ENCODE data around the gene PIK3CB.
A peak's percentile ranks its signal among the peaks of the same experiment; 100 is the strongest.
"Not testable (repeated sequence)": the region's sequence is repeated elsewhere in the genome, so short reads cannot be mapped to it uniquely, and the experiment has no call there.

PIK3CB gene

DNA sequence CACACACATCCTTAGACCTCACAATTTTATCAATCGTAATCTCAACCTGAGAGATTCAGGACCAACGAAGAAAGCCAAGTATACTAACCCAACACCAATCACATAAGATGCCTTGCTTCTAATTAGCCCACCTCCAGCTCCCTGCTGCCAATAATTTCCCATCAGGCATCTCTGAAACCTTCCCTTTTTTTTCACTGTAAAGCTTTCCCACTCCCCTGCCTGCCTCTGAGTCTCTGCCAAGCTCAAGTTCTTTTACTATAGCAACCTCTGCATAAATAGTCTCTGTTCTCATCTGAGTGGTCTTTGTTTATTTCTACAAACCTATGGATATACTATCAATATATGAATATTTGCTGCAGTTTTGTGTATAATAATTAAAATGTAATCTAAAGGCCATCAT lies 86.5 kb downstream of the PIK3CB start:
- no peak for DNase-seq (ENCODE audit: low read depth in 2 of 2)

DNA sequence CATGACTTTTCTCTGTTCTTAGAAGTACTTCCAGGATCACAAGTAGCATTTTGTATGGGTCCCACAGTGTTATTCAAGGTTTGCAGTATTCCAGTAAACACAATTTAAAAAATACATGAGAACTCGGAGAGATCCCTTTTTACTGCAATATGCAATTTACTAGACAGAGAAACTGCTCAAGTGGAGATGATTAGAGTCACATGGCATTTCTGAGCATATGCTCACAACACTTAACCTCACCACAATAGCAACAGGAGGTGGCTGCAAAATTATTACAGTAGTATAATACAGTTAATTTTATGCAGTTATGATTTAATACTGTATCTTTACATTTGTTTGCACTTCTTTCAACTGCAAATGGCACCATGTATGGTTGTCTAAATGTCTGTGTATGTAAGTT lies 87.5 kb downstream of the PIK3CB start:
- DNase-seq (ENCODE audit: low read depth in 2 of 2): no peak

DNA sequence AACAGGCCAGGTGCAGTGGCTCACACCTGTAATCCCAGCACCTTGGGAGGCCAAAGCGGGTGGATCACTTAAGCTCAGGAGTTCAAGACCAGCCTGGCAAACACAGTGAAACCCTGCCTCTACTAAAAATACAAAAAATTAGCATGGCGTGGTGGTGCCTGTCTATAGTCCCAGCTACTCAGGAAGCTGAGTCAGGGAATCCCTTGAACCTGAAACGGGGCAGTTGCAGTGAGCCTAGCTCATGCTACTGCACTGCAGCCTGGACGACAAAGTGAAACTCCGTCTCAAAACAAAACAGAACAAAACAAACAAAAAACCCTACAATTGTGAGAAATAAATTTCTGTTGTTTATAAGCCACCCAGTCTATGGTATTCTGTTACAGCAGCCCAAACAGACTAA lies 94.7 kb downstream of the PIK3CB start:
- DNase-seq (ENCODE audit: low read depth in 2 of 2): no peak

GRCh38 chr3:138732456-138732855 lies 102.3 kb downstream of the PIK3CB start:
- DNase-seq (ENCODE audit: low read depth in 2 of 2): no peak

DNA sequence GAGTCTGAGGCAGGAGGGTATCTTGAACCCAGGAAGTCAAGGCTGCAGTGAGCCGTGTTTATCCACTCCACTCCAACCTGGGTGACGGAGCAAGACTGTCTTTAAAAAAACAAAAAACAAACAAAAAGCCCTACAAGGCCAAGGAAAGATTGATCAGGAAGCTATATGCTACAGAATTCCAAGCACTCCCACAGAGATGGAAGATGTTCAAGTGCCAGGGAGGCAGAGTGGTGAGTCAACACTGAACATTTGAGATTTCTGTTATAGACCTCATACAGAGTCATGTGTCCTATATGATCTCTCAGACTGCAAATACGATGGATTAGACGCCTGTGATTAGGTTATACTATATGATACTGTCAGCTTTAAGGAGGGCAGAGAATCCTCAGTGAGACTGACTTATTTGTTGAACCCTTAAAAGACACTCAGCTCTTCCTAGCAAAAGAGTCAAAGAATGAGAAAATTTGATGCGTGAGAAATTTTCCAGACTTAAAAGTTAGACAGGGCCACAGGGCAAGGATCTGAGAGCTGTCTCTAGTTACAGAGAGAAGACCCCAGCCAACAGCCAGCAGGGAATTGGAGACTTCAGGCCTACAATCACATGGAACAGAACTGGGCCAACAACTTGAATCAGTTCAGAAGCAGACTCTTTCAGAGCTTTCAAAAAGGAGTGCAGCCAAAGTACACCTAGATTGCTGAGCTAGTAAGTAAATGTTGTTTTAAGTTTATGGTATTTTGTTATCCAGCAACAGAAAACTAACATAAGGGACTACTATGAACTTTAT lies 107.6 kb downstream of the PIK3CB start:
- DNase-seq (ENCODE audit: low read depth in 2 of 2): peak; percentile 16 to 17

- DNase-seq (ENCODE audit: low read depth in 2 of 2): not testable (repeated sequence)
These were observed 108.7 kb downstream of the PIK3CB start for GRCh38 chr3:138726042-138726441.

GRCh38 chr3:138725116-138725515 lies 109.6 kb downstream of the PIK3CB start:
- DNase-seq (ENCODE audit: low read depth in 2 of 2): no peak

- no peak for DNase-seq (ENCODE audit: low read depth in 2 of 2)
These were observed 110.3 kb downstream of the PIK3CB start for GRCh38 chr3:138724443-138724842.

DNA sequence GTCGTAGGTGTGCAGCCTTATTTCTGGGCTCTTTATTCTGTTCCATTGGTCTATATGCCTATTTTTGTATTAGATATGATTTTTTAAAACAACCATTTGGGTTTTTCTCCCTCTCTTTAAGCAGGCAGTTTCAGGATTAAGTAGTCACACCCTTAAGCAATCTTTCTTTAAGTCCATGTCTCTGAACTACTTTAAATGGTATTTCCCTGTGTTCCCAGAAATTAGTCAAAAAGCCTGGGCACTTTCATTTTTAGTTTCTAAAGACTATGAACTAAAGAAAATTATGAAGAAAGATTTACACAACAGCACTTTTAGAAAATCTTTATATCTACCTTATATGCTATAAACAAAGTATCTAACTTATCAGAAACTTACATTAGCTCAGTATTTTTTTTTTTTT lies 115.9 kb downstream of the PIK3CB start:
- DNase-seq (ENCODE audit: low read depth in 2 of 2): no peak

DNA sequence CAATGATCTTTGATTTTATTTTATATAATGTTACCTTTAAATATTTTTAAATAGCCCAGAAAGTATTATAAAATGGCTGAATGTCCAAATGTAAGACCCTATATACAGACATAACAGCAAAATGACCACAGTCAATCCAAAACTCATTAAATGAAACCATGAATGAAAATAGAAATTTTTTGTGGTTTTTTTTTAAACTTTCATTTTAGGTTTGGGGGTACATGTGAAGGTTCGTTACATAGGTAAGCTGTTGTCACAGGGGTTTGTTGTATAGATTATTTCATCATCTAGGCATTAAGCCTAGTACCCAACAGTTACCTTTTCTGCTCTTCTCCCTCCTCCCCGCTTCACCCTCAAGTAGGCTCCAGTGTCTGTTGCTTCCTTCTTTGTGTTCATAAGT lies 117.4 kb downstream of the PIK3CB start:
- no peak for DNase-seq (ENCODE audit: low read depth in 2 of 2)

DNA sequence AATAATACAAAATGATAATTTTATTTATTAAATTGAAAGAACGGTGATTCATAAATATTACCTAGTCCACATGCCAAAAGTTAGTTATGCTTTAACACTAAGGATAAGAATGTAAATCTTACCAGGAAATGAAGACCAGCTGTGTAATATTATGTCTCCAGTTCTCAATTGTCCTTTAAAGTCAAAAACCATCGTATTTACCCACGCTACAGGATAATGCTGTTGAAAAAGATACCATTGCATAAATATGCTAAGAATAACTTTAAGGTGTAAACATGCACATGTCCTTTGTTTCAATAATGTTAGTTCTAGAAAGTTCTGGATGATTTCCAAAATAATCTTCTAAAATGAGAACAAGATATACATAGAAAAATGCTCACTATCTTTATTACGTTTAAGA lies 122.6 kb downstream of the PIK3CB start:
- DNase-seq (ENCODE audit: low read depth in 2 of 2): no peak

GRCh38 chr3:138705675-138706074 lies 129.1 kb downstream of the PIK3CB start:
- no peak for DNase-seq (ENCODE audit: low read depth in 2 of 2)

DNA sequence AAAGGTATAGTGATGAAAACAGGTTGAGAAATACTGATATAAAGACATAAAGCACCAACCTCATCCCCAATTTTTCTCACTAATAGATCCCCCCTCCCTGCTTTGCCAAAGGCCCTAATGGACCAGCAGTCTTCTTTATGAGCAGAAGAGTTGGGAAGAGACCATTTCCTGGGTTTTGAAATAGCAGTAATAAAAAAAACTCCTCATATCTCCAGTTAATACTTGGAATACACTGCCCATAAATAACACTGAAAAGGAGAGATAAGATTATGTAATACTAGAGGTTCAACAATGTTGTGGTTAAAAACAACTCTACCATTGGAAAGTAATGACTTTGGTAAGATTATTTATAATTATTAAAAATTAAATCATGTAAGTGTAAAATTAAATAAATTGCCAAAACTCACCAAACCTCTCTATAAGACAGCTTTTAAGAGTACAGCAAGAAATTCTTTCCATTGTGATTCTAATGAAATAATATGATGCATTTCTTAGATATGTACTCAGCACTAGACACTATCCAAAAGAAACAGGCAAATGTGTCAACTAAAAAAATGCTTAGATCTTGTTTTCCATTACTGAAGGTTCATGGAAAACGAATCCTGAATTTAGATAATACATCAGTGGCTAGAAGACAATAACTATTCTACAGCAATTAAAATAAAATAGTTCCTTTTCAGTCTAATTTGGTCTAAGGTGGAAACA lies 137.9 kb downstream of the PIK3CB start:
- no peak for DNase-seq (ENCODE audit: low read depth in 2 of 2)

DNA sequence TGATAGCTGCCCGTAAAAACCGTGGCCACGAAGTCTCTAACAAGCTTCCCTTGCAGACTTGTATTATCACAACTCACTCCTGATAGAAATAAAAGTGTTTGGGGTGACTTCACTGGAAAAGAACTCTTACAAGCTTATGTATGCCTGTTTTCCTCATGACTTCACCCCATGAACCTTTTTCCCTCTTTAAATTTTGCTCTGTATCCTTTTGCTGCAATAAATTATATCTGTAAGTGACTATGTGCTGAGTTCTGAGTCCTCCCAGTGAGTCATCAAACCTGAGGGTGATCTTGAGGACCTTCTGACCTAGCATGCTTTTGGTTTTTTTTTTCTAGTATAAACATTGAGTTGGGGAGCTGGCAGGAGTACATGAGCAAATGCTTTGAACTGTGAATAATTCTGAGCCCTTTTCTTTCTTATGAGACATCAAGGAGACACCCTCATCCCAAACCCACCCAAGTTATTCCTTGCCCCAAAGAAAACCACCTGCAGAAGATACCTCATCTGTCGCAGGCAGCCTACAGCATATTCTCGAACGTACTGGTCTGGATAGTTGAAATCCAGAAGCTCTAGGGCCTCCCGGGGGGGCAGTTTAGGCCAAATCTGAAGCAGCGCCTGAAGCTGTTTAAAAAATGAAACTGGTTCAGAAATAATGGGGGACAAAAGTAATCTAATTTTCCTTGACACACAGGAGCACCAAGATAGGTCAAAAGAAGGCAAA lies 140.3 kb downstream of the PIK3CB start:
- DNase-seq (ENCODE audit: low read depth in 2 of 2): peak; percentile 81 to 86

GRCh38 chr3:138692152-138692551 lies 142.6 kb downstream of the PIK3CB start:
- no peak for DNase-seq (ENCODE audit: low read depth in 2 of 2)

DNA sequence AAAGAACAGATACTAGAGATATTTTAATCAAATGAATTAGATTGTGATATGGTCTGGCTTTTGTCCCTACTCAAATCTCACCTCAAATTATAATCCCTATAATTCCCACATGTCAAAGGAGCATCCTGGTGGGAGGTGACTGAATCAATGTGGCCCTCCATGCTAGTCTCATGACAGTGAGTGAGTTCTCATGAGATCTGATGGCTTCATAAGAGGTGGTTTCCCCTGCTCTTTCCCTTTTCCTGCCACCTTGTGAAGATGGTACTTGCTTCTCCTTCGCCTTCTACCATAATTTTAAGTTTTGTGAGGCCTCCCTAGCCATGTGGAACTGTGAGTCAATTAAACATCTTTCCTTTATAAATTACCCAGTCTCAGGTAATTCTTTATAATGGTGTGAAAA lies 143.4 kb downstream of the PIK3CB start:
- no peak for DNase-seq (ENCODE audit: low read depth in 2 of 2)

- no peak for DNase-seq (ENCODE audit: low read depth in 2 of 2)
These were observed 144.7 kb downstream of the PIK3CB start for GRCh38 chr3:138690036-138690435.

DNA sequence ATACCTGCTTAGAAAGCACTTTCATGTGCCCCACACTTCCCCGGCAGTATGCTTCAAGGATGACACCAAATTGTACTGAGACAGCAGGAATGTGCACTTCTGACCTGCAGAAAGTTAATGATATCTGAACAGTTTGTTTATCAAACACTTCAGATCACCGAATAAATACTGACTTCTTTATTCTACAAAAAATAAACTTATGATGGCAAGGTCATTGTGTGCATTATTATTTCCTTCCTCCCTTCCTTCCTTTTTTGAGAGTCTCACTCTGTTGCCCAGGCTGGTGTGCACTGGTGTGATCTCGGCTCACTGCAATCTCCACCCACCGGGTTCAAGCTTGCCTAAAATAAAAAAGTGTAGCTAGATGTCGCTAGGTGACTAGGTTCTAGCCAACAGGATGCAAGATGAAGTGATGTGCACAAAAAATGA lies 145.8 kb downstream of the PIK3CB start:
- DNase-seq (ENCODE audit: low read depth in 2 of 2): no peak

- DNase-seq (ENCODE audit: low read depth in 2 of 2): no peak
These were observed 147.5 kb downstream of the PIK3CB start for GRCh38 chr3:138687236-138687635.

DNA sequence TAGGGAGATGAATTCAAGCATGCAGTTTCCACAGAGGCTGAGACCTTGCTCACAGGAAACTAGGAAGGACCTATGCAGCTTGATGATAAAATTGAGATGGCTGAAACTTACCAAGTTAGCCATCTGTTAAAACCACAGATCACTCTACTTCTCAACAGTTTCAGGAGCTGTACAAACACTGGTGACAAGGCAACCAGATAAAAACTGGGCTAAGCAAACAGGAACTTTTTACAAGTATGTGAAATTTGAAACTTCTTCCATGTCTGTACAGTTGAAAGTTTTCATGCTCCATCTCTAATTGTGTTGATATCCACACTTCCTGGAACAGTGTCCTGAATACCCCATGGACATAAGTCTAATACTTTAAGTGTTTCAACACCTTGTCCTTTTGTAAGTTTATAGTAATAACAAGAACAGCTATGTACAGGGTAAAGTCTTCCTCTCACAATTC lies 147.9 kb downstream of the PIK3CB start:
- DNase-seq (ENCODE audit: low read depth in 2 of 2): peak; percentile 92 to 94

- DNase-seq (ENCODE audit: low read depth in 2 of 2): no peak
These were observed 150.3 kb downstream of the PIK3CB start for GRCh38 chr3:138684396-138684795.

- DNase-seq (ENCODE audit: low read depth in 2 of 2): no peak
These were observed 152.1 kb downstream of the PIK3CB start for GRCh38 chr3:138682648-138683047.

Measured in fibroblast of skin of left biceps (primary cell).